ENCODE measurements around the gene NBDY.

The NBDY gene

DNA sequence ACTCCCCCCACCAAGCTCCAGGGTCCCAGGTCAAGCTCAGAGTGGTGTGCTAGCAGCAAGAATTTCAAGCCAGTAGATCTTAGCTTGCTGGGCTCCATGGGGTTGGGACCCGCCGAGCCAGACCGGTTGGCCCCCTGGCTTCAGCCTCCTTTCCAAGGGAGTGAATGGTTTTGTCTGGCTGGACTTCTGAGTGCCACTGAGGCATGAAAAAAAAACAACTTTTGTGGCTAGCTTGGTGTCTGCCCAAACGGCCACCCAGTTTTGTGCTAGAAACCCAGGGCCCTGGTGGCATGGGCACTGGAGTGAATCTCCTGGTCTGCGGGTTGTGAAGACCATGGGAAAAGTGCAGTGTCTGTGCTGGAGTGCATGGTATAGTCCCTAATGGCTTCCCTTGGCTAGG lies 82.6 kb downstream of the NBDY start:
- H3K4me1 Mint-ChIP-seq (ENCODE audit: low read depth), result peaks cover 46% of the 10 kb centered on the region
- no peaks in the 10 kb centered on the region for H3K27me3 Mint-ChIP-seq (ENCODE audit: low read depth)
- no peaks in the 10 kb centered on the region for H3K9me3 Mint-ChIP-seq
- no peak for DNase-seq (ENCODE audit: low spot score)
- no peak overlapping the region for H3K4me3 Mint-ChIP-seq
- H3K36me3 Mint-ChIP-seq (ENCODE audit: low read depth), result peaks cover 12% of the 10 kb centered on the region
- H3K27ac Mint-ChIP-seq, result no peak overlapping the region

DNA sequence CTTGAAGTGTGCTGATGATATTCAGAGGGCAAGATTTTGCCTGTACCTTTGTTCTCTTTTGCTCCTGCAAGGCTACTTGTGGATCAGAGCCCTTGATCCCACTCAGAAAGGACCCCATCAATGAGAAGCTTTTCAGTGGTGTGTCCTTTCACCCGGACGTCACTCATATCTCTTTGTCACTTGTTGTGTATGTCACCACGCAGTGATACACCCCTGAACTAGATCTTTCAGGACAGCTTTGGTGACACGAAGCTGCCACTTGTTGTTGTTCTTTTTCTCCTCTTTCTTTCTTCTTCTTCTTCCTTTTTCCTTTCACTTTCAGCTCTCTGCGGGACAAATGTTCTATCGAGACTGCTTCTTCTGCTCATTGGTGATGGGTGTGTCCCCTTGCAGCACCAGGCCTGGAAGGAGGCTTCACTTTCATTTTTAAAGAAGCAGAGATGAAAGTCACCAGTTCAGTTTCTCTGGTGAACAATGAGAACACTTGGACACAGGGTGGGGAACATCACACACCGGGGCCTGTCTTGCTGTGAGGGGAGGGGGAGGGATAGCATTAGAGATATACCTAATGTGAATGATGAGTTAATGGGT lies 83.6 kb downstream of the NBDY start:
- Mint-ChIP-seq H3K27ac (peak overlapping the region; percentile 97), H3K27me3 (ENCODE audit: low read depth) (no peaks in the 10 kb centered on the region), H3K4me3 (peak overlapping the region; percentile 93), H3K9me3 (no peaks in the 10 kb centered on the region), H3K36me3 (ENCODE audit: low read depth) (peaks cover 15% of the 10 kb centered on the region), H3K4me1 (ENCODE audit: low read depth) (peaks cover 44% of the 10 kb centered on the region)
- DNase-seq (ENCODE audit: low spot score), result peak; percentile 22

DNA sequence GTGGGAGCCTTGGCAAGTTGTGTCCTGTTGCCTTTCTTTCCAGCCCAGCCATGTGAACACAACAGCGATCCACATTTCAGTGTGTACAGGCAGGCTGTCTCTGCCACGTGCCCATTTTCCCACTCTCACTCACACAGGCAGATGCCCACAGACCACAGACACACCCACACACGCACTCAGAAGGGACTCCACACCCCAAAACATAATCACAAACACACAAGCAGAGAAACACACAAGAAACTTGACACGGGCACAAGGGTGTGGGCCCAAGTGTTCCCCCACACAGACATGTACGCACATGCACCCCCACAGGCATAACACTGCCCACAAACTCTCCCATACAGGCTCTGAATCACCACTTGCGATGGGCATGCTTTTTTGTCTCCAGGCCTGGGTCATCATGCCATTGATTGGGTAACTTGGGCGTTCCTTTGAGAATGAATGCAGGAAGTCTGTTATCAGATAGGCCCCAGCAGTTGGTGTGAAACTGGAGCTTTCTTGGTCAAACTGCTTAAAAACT lies 84.3 kb downstream of the NBDY start:
- Mint-ChIP-seq H3K27ac (peak overlapping the region; percentile 97), H3K27me3 (ENCODE audit: low read depth) (no peaks in the 10 kb centered on the region), H3K4me3 (peak overlapping the region; percentile 93), H3K9me3 (no peaks in the 10 kb centered on the region), H3K36me3 (ENCODE audit: low read depth) (peaks cover 15% of the 10 kb centered on the region), H3K4me1 (ENCODE audit: low read depth) (peaks cover 39% of the 10 kb centered on the region)
- peak; percentile 70 for DNase-seq (ENCODE audit: low spot score)

DNA sequence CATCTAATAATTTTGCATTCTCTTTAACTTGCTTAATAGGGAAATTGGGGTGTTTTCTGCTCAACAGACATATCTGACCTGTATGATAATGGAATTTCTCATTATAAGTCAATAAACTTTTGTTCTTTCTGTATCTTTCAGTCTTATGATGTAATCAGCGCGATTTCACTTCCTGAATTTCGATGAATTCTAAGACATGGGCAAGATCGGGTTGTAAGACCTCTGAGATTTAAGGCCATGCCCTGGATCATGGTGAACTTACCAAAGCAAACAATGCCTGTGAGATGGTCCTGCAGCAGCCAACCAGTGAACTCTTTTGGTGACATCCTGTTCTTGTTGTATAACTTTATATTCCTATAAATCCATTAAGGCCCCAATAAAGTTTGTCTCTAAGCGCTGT lies 88.1 kb downstream of the NBDY start:
- H3K36me3 Mint-ChIP-seq (ENCODE audit: low read depth), result peaks cover 10% of the 10 kb centered on the region
- H3K4me3 Mint-ChIP-seq, result no peak overlapping the region

DNA sequence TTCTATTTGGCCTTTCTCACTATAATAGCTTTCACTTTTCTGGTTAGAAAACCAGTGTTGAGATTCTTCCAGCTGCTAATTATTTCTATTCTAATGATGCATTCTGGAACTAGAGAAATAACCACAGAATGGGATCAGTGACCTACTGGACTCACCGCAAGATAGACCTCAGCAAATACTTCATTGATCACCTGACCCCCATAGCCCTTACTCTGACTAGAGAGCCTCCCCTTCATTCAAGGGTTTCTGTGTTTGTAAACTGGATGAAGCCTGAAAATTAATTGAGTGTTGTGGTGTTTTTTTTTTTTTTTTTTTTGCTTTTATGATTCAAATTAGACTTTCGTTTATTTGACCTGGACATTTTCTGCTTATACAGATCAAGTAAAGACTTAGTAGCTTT lies 97.0 kb downstream of the NBDY start:
- H3K27me3 Mint-ChIP-seq (ENCODE audit: low read depth), result no peaks in the 10 kb centered on the region
- H3K27ac Mint-ChIP-seq, result no peak overlapping the region
- peaks cover 8% of the 10 kb centered on the region for H3K9me3 Mint-ChIP-seq
- no peaks in the 10 kb centered on the region for H3K4me1 Mint-ChIP-seq (ENCODE audit: low read depth)
- H3K4me3 Mint-ChIP-seq, result no peak overlapping the region
- no peak for DNase-seq (ENCODE audit: low spot score)
- peaks cover 3% of the 10 kb centered on the region for H3K36me3 Mint-ChIP-seq (ENCODE audit: low read depth)

More for the DNA sequence above, 88.1 kb downstream of the NBDY start:
- H3K27ac Mint-ChIP-seq, result no peak overlapping the region
- H3K27me3 Mint-ChIP-seq (ENCODE audit: low read depth), result no peaks in the 10 kb centered on the region
- H3K9me3 Mint-ChIP-seq, result no peaks in the 10 kb centered on the region
- peaks cover 20% of the 10 kb centered on the region for H3K4me1 Mint-ChIP-seq (ENCODE audit: low read depth)
- no peak for DNase-seq (ENCODE audit: low spot score)

DNA sequence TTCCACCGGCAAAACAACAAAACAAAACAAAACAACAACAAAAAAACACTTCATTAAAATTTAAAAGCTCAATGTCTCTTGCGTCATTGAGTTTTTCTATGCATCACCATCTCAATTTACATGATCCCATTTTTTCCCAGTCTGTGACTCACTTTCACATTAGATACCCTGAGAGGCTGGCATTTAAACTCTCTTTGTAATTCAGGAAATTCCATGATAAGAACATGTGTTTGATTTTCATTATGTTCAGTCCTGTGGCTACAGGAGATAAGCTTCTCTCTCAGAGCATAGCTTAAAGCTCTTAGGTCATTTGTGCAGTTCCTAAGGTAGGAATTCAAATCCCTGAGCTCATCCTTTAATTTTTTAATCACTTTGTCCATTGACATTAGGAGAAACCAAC lies 104.6 kb downstream of the NBDY start:
- no peak overlapping the region for H3K4me3 Mint-ChIP-seq
- H3K27ac Mint-ChIP-seq, result no peak overlapping the region
- no peaks in the 10 kb centered on the region for H3K27me3 Mint-ChIP-seq (ENCODE audit: low read depth)
- no peaks in the 10 kb centered on the region for H3K4me1 Mint-ChIP-seq (ENCODE audit: low read depth)
- no peaks in the 10 kb centered on the region for H3K36me3 Mint-ChIP-seq (ENCODE audit: low read depth)
- no peaks in the 10 kb centered on the region for H3K9me3 Mint-ChIP-seq
- no peak for DNase-seq (ENCODE audit: low spot score)

DNA sequence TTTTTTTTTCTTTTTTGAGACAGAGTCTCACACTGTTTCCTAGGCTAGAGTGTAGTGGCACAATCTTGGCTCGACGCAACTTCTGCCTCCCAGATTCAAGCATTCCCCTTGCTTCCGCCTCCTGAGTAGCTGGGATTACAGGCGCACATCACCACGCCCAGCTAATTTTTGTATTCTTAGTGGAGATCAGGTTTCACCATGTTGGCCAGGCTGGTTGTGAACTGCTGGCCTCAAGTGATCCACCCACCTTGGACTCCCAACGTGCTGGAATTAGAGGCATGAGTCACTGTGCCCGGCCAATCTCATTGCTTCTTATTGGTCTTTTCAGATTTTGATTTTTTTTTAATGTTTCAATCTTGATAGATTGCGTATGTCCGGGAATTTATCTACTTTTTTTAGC lies 124.4 kb downstream of the NBDY start:
- no peaks in the 10 kb centered on the region for H3K36me3 Mint-ChIP-seq (ENCODE audit: low read depth)
- H3K27me3 Mint-ChIP-seq (ENCODE audit: low read depth), result no peaks in the 10 kb centered on the region

DNA sequence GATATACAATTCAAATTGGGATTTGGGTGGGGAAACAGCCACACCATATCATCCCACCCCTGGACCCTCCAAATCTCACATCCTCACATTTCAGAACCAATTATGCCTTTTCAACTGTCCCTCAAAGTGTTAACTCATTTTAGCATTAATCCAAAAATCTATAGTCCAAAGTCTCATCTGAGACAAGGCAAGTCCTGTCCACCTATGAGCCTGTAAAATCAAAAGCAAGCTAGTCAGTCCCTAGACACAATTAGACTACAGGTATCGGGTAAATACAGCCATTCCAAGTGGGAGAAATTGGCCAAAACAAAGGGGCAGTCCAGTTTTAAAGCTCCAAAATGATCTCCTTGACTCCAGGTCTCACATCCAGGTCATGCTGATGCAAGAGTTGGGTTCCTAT lies 128.0 kb downstream of the NBDY start:
- DNase-seq (ENCODE audit: low spot score), result no peak
- Mint-ChIP-seq H3K36me3 (ENCODE audit: low read depth) (no peaks in the 10 kb centered on the region), H3K9me3 (no peaks in the 10 kb centered on the region), H3K27me3 (ENCODE audit: low read depth) (no peaks in the 10 kb centered on the region), H3K4me3 (no peak overlapping the region), H3K4me1 (ENCODE audit: low read depth) (no peaks in the 10 kb centered on the region), H3K27ac (no peak overlapping the region)

More for the DNA sequence above, 124.4 kb downstream of the NBDY start:
- no peaks in the 10 kb centered on the region for H3K4me1 Mint-ChIP-seq (ENCODE audit: low read depth)
- H3K4me3 Mint-ChIP-seq, result no peak overlapping the region
- H3K9me3 Mint-ChIP-seq, result no peaks in the 10 kb centered on the region
- DNase-seq (ENCODE audit: low spot score), result no peak
- no peak overlapping the region for H3K27ac Mint-ChIP-seq

DNA sequence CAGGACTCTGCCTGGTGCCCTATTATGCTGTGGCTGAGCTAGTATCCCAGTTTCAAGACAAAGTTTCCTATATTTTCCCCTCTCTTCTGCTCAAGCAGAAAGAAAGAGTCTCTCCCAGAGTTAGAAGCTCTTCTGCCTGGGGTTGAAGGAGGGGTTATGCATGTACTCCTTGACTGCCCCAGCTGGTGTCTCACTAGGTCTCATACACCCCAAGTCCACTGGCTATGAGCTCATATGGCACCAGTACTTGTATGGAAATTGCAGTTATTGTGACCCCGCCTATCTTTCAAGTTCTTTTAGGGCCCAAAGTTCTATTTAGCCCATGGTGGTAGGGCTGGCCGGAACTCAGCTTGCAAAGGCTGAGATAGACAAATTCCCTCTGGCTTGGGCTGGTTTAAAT lies 131.8 kb downstream of the NBDY start:
- Mint-ChIP-seq H3K27ac (no peak overlapping the region), H3K27me3 (ENCODE audit: low read depth) (no peaks in the 10 kb centered on the region), H3K4me3 (no peak overlapping the region)

More for the DNA sequence above, 131.8 kb downstream of the NBDY start:
- DNase-seq (ENCODE audit: low spot score), result no peak
- Mint-ChIP-seq H3K9me3 (no peaks in the 10 kb centered on the region), H3K36me3 (ENCODE audit: low read depth) (no peaks in the 10 kb centered on the region), H3K4me1 (ENCODE audit: low read depth) (no peaks in the 10 kb centered on the region)

All from T-helper 2 cell treated with Interferon-gamma antibody and Interleukin-4, amounts not matched to agents 5 μg/mL and 100 μg/mL, for 36 hours (primary cell).